ENCODE results near the gene P2RX1. TPM values are rescaled to one million over a fixed set of nuclear protein-coding genes. Genes with fewer than 3 reads are reported as not detected.
A peak's percentile ranks its signal among the peaks of the same experiment; 100 is the strongest.

P2RX1 gene
- total and polyA plus RNA-seq, 2 donors (not counting 1 experiment from before 2014, with no cell fraction given) = 25.7 to 84.7 TPM

GRCh38 chr17:3848229-3848835, 67.9 kb downstream of the P2RX1 start:
- DNase-seq = no peak
- intact Hi-C loops (cut with micrococcal nuclease) = loop anchor here (5.0 kb wide), 2 partner anchors 294 to 519 kb away; partner anchors contain the start of genes CYB5D2, UBE2G1 and ZZEF1
- CTCF ChIA-PET = interaction anchor here (0.7 to 7.8 kb wide), 3 partner anchors 113 to 813 kb away, joined by 3 to 101 read pairs (median 56); no protein-coding TSS in a partner anchor
- peaks cover 22% of the 10 kb centered on the region for H3K4me1 Mint-ChIP-seq
- H4K20me1 ChIP-seq (ENCODE audit: control insufficient read depth, insufficient read depth, low read length, poor library complexity, severe bottlenecking) = peaks cover 19% of the 10 kb centered on the region
- no peak overlapping the region for H2AFZ ChIP-seq (ENCODE audit: insufficient read depth, low read depth, low read length, poor library complexity, severe bottlenecking)
- 85% methylated on average over 3 of the region's 9 CpGs for WGBS (ENCODE audit: insufficient coverage)
- no peak overlapping the region for H3K4me2 ChIP-seq (replicated peaks; ENCODE audit: low read depth, low read length, poor library complexity, severe bottlenecking)
- TF ChIP-seq CTCF (IDR thresholded peaks at IDR 0.05) = no peak
- TF ChIP-seq EZH2 (IDR thresholded peaks at IDR 0.05; ENCODE audit: borderline replicate concordance, insufficient read depth, low read depth, low read length, poor library complexity, severe bottlenecking) = no peak
- ATAC-seq (ENCODE audit: low read depth) = no peak
- H3K9me3 Mint-ChIP-seq (ENCODE audit: insufficient read depth) = no peaks in the 10 kb centered on the region
- no peaks in the 10 kb centered on the region for H3K9me3 ChIP-seq (ENCODE audit: control extremely low read depth in 1 of 3, control insufficient read depth in 2 of 3, insufficient read depth in 1 of 3, low read length in 2 of 3)
- H3K27me3 ChIP-seq (replicated peaks in 1 of 4; ENCODE audit: control extremely low read depth in 1 of 4, control insufficient read depth in 3 of 4, insufficient read depth in 4 of 4, low read length in 3 of 4) = no peaks in the 10 kb centered on the region
- no peak overlapping the region for H3K9ac ChIP-seq (ENCODE audit: low read length)
- H3K4me3 Mint-ChIP-seq = no peak overlapping the region
- H3K79me2 ChIP-seq (ENCODE audit: control insufficient read depth, insufficient read depth, low read length) = peaks cover 28% of the 10 kb centered on the region
- POLR2A ChIA-PET = interaction anchor here (0.7 kb wide), 1 partner anchor 166 kb away, joined by 4 read pairs; no protein-coding TSS in a partner anchor
- H3K27me3 Mint-ChIP-seq = peaks cover 10% of the 10 kb centered on the region
- no peak overlapping the region for H3K27ac ChIP-seq (ENCODE audit: low read length in 2 of 2)
- H3K4me3 ChIP-seq (ENCODE audit: control extremely low read depth in 1 of 5, extremely low read depth in 1 of 5, insufficient read depth in 1 of 5, low read depth in 2 of 5, low read length in 4 of 5) = no peak overlapping the region
- peaks cover 10 to 20% of the 10 kb centered on the region in 2 donors for H3K4me1 ChIP-seq (ENCODE audit: control insufficient read depth in 2 of 2, insufficient read depth in 2 of 2, low read length in 2 of 2)
- no peak overlapping the region for H3K27ac Mint-ChIP-seq
- H3K36me3 ChIP-seq (replicated peaks in 1 of 2; ENCODE audit: control extremely low read depth in 1 of 2, control insufficient read depth in 1 of 2, extremely low read depth in 1 of 2, insufficient read depth in 2 of 2, low read length in 1 of 2) = no peaks in the 10 kb centered on the region

- peaks cover 0 to 7% of the 10 kb centered on the region in 2 experiments for H3K36me3 ChIP-seq (replicated peaks in 1 of 2; ENCODE audit: control extremely low read depth in 1 of 2, control insufficient read depth in 1 of 2, extremely low read depth in 1 of 2, insufficient read depth in 2 of 2, low read length in 1 of 2)
- peak overlapping the region; percentile 27 for H3K4me3 Mint-ChIP-seq
- H4K20me1 ChIP-seq (ENCODE audit: control insufficient read depth, insufficient read depth, low read length, poor library complexity, severe bottlenecking) = peaks cover 25% of the 10 kb centered on the region
- H3K27me3 Mint-ChIP-seq = peaks cover 5% of the 10 kb centered on the region
- no peaks in the 10 kb centered on the region for H3K27me3 ChIP-seq (replicated peaks in 1 of 4; ENCODE audit: control extremely low read depth in 1 of 4, control insufficient read depth in 3 of 4, insufficient read depth in 4 of 4, low read length in 3 of 4)
- no peaks in the 10 kb centered on the region for H3K9me3 ChIP-seq (ENCODE audit: control extremely low read depth in 1 of 3, control insufficient read depth in 2 of 3, insufficient read depth in 1 of 3, low read length in 2 of 3)
- DNase-seq = no peak
- H3K4me2 ChIP-seq (replicated peaks; ENCODE audit: low read depth, low read length, poor library complexity, severe bottlenecking) = no peak overlapping the region
- ATAC-seq (ENCODE audit: low read depth) = no peak
- H3K9me3 Mint-ChIP-seq (ENCODE audit: insufficient read depth) = no peaks in the 10 kb centered on the region
- peaks cover 37% of the 10 kb centered on the region for H3K79me2 ChIP-seq (ENCODE audit: control insufficient read depth, insufficient read depth, low read length)
- no peak overlapping the region for H3K9ac ChIP-seq (ENCODE audit: low read length)
- H3K4me1 ChIP-seq (ENCODE audit: control insufficient read depth in 2 of 2, insufficient read depth in 2 of 2, low read length in 2 of 2) = peaks cover 10 to 20% of the 10 kb centered on the region in 2 donors
- H3K27ac Mint-ChIP-seq = no peak overlapping the region
- H2AFZ ChIP-seq (ENCODE audit: insufficient read depth, low read depth, low read length, poor library complexity, severe bottlenecking) = no peak overlapping the region
- no peak overlapping the region for H3K4me3 ChIP-seq (ENCODE audit: control extremely low read depth in 1 of 5, extremely low read depth in 1 of 5, insufficient read depth in 1 of 5, low read depth in 2 of 5, low read length in 4 of 5)
- peaks cover 22% of the 10 kb centered on the region for H3K4me1 Mint-ChIP-seq
- ChIA-PET POLR2A (interaction anchor here (0.5 to 1.7 kb wide), 3 partner anchors 67 to 312 kb away, joined by 3 to 9 read pairs (median 3); no protein-coding TSS in a partner anchor), CTCF (interaction anchor here (0.8 to 7.8 kb wide), 13 partner anchors 10 to 227 kb away, joined by 3 to 101 read pairs (median 18); partner anchors contain the start of gene CAMKK1)
- TF ChIP-seq EZH2 (IDR thresholded peaks at IDR 0.05; ENCODE audit: borderline replicate concordance, insufficient read depth, low read depth, low read length, poor library complexity, severe bottlenecking) (no peak), CTCF (IDR thresholded peaks at IDR 0.05) (no peak)
- no peak overlapping the region for H3K27ac ChIP-seq (ENCODE audit: low read length in 2 of 2)
- intact Hi-C loops (cut with micrococcal nuclease) = loop anchor here (2.0 to 5.0 kb wide), 3 partner anchors 58 to 520 kb away; partner anchors contain the start of genes CYB5D2, UBE2G1 and ZZEF1
- 96% methylated on average over 7 of the region's 9 CpGs for WGBS (ENCODE audit: insufficient coverage)
Measured at GRCh38 chr17:3847165-3847670, 69.0 kb downstream of the P2RX1 start.
